Keratinocyte (primary cell): Measurements from ENCODE around the gene PRICKLE4.
"Not testable (repeated sequence)": the region's sequence is repeated elsewhere in the genome, so short reads cannot be mapped to it uniquely, and the experiment has no call there.

ENCODE experiments used
- CTCF ChIP-seq, 3 experiments: IDR thresholded peaks in 1 of 3; conservative IDR thresholded peaks in 1 of 3; optimal IDR thresholded peaks in 1 of 3; 2 replicates in 2 of 3; 3 replicates in 1 of 3; pipeline versions ENCODE3 to v1.5.1; 2011; ENCODE audit warnings: low read length in 3 of 3, mild to moderate bottlenecking in 3 of 3, moderate library complexity in 2 of 3, control low read depth in 1 of 3, inconsistent platforms in 1 of 3; ENCODE audit not compliant: insufficient read depth in 2 of 3; ENCODE audit errors: extremely low read depth in 1 of 3
- EZH2 ChIP-seq: IDR thresholded peaks from one replicate; pipeline ENCODE4 v1.6.1; 2012; ENCODE audit warnings: inconsistent platforms, mild to moderate bottlenecking, low read length, moderate library complexity

GRCh38 chr6:41811946-41812345, 31.4 kb downstream of the PRICKLE4 start:
- TF ChIP-seq CTCF (optimal IDR thresholded peaks at IDR 0.05 in 1 of 3, IDR thresholded peaks at IDR 0.05 in 1 of 3, conservative IDR thresholded peaks at IDR 0.05 in 1 of 3; ENCODE audit: extremely low read depth in 1 of 3, insufficient read depth in 2 of 3, low read length in 3 of 3); EZH2: not testable (repeated sequence)
